ENCODE results near the gene SLC66A3.

DNA sequence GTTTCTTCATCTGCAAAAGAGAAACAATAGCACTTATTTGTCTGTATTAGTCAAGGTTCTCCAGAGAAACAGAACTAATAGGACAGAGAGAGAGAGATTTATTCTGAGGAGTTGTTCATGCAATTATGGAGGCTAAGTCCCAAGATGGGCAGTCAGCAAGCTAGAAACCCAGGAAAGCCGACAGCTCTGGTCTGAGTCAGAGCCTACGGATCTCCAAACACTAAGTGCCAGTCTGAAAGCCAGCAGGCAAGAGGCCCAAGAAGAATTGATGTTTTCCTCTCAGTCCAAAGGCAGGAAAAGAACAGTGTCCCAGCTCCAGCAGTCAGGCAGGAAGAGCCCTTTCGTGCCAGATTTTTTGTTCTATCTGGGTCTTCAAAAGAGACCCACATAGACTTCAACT is 36.5 kb upstream of the SLC66A3 start:
- TF ChIP-seq, protein P1, sequence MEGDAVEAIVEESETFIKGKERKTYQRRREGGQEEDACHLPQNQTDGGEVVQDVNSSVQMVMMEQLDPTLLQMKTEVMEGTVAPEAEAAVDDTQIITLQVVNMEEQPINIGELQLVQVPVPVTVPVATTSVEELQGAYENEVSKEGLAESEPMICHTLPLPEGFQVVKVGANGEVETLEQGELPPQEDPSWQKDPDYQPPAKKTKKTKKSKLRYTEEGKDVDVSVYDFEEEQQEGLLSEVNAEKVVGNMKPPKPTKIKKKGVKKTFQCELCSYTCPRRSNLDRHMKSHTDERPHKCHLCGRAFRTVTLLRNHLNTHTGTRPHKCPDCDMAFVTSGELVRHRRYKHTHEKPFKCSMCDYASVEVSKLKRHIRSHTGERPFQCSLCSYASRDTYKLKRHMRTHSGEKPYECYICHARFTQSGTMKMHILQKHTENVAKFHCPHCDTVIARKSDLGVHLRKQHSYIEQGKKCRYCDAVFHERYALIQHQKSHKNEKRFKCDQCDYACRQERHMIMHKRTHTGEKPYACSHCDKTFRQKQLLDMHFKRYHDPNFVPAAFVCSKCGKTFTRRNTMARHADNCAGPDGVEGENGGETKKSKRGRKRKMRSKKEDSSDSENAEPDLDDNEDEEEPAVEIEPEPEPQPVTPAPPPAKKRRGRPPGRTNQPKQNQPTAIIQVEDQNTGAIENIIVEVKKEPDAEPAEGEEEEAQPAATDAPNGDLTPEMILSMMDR (IDR thresholded peaks at IDR 0.05; ENCODE audit: low read depth, low read length, missing input control): no peak
- TF ChIP-seq, protein P2, sequence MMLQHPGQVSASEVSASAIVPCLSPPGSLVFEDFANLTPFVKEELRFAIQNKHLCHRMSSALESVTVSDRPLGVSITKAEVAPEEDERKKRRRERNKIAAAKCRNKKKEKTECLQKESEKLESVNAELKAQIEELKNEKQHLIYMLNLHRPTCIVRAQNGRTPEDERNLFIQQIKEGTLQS (IDR thresholded peaks at IDR 0.05): no peak
- TF ChIP-seq, protein P3, sequence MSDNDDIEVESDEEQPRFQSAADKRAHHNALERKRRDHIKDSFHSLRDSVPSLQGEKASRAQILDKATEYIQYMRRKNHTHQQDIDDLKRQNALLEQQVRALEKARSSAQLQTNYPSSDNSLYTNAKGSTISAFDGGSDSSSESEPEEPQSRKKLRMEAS (IDR thresholded peaks at IDR 0.05): no peak
- no peak for TF ChIP-seq SP1 (IDR thresholded peaks at IDR 0.05)
